GM18858 (cell line): ENCODE data around the gene RNASE12.

Experiments
- ATAC-seq: cut with Tn5 transposase; IDR thresholded peaks from one replicate; pipeline ENCODE4 v1.9.1; 2021; ENCODE audit not compliant: unreplicated experiment

The RNASE12 gene

GRCh38 chr14:20546877-20547276 is 44.3 kb downstream of the RNASE12 start:
- no peak for ATAC-seq
